Parathyroid adenoma (tissue), 2 donors: ENCODE data around the gene ZACN.

Source experiments
- H2AFZ ChIP-seq: fragments of 300-600 bp; sonication (generic); one replicate; pipeline ENCODE4 v1.7.0; 2017; ENCODE audit warnings: antibody characterized with exemption, mild to moderate bottlenecking
- H3K27ac ChIP-seq: fragments of 300-600 bp; sonication (generic); one replicate; pipeline ENCODE4 v1.7.0; 2017
- H3K27me3 ChIP-seq: fragments of 300-600 bp; sonication (generic); one replicate; pipeline ENCODE4 v1.7.0; 2017; ENCODE audit warnings: low read length; ENCODE audit not compliant: control insufficient read depth, insufficient read depth
- H3K36me3 ChIP-seq: fragments of 300-600 bp; sonication (generic); one replicate; pipeline ENCODE4 v1.7.0; 2017; ENCODE audit warnings: low read length; ENCODE audit not compliant: control insufficient read depth, insufficient read depth
- H3K4me1 ChIP-seq: fragments of 300-600 bp; sonication (generic); one replicate; pipeline ENCODE4 v1.7.0; 2017; ENCODE audit warnings: control low read depth
- H3K4me2 ChIP-seq: fragments of 300-600 bp; sonication (generic); one replicate; pipeline ENCODE4 v1.7.0; 2017; ENCODE audit warnings: low read length
- H3K4me3 ChIP-seq: fragments of 300-600 bp; sonication (generic); one replicate; pipeline ENCODE4 v1.7.0; 2017; ENCODE audit warnings: low read depth, low read length
- H3K79me2 ChIP-seq: fragments of 300-600 bp; sonication (generic); one replicate; pipeline ENCODE4 v1.7.0; 2017; ENCODE audit warnings: control low read depth
- H3K9ac ChIP-seq: fragments of 300-600 bp; sonication (generic); one replicate; pipeline ENCODE4 v1.7.0; 2017; ENCODE audit warnings: mild to moderate bottlenecking
- H3K9me3 ChIP-seq: fragments of 300-600 bp; sonication (generic); one replicate; pipeline ENCODE4 v1.7.0; 2017; ENCODE audit warnings: low read length; ENCODE audit not compliant: control insufficient read depth
- CTCF ChIP-seq: fragments of 300-600 bp; sonication (generic); IDR thresholded peaks from one replicate; pipeline ENCODE4 v1.7.0; 2017; ENCODE audit warnings: antibody characterized with exemption, mild to moderate bottlenecking
- donor health status: primary hyperparathyroidism.

Gene ZACN

GRCh38 chr17:76086384-76086783 is 7.4 kb downstream of the ZACN start:
- H3K36me3 ChIP-seq: no peaks in the 10 kb centered on the region
- H3K9me3 ChIP-seq: no peaks in the 10 kb centered on the region
- no peak overlapping the region for H2AFZ ChIP-seq
- no peak overlapping the region for H3K27ac ChIP-seq
- H3K27me3 ChIP-seq: no peaks in the 10 kb centered on the region
- H3K4me1 ChIP-seq: no peaks in the 10 kb centered on the region
- TF ChIP-seq CTCF: no peak
- H3K9ac ChIP-seq: no peak overlapping the region
- no peak overlapping the region for H3K4me2 ChIP-seq
- H3K4me3 ChIP-seq: no peak overlapping the region
- H3K79me2 ChIP-seq: no peaks in the 10 kb centered on the region

- no peak overlapping the region for H3K9ac ChIP-seq
- H3K79me2 ChIP-seq: no peaks in the 10 kb centered on the region
- no peaks in the 10 kb centered on the region for H3K27me3 ChIP-seq
- no peak for TF ChIP-seq CTCF
- no peak overlapping the region for H3K4me3 ChIP-seq
- H2AFZ ChIP-seq: no peak overlapping the region
- no peak overlapping the region for H3K27ac ChIP-seq
- no peaks in the 10 kb centered on the region for H3K4me1 ChIP-seq
- no peaks in the 10 kb centered on the region for H3K36me3 ChIP-seq
- H3K4me2 ChIP-seq: no peak overlapping the region
- H3K9me3 ChIP-seq: no peaks in the 10 kb centered on the region
These were observed 8.5 kb downstream of the ZACN start for GRCh38 chr17:76087531-76087930.

- TF ChIP-seq CTCF: no peak
- no peak overlapping the region for H3K27ac ChIP-seq
- no peak overlapping the region for H3K9ac ChIP-seq
- H3K4me3 ChIP-seq: no peak overlapping the region
- H3K36me3 ChIP-seq: no peaks in the 10 kb centered on the region
- no peaks in the 10 kb centered on the region for H3K9me3 ChIP-seq
- H3K27me3 ChIP-seq: no peaks in the 10 kb centered on the region
- H2AFZ ChIP-seq: no peak overlapping the region
- H3K79me2 ChIP-seq: no peaks in the 10 kb centered on the region
- no peak overlapping the region for H3K4me2 ChIP-seq
- no peaks in the 10 kb centered on the region for H3K4me1 ChIP-seq
These were observed 9.3 kb downstream of the ZACN start for GRCh38 chr17:76088041-76088867.

GRCh38 chr17:76088868-76089576 is 10.0 kb downstream of the ZACN start:
- Histone ChIP-seq H3K27ac (no peak overlapping the region), H3K9ac (no peak overlapping the region), H3K4me1 (no peaks in the 10 kb centered on the region), H3K4me3 (no peak overlapping the region), H3K27me3 (no peaks in the 10 kb centered on the region), H3K9me3 (no peaks in the 10 kb centered on the region), H3K36me3 (no peaks in the 10 kb centered on the region), H3K79me2 (no peaks in the 10 kb centered on the region), H3K4me2 (no peak overlapping the region), H2AFZ (no peak overlapping the region)
- no peak for TF ChIP-seq CTCF
